Tibial artery (tissue), 4 donors: ENCODE results near the gene NKX2-2.

Experiments used
- DNase-seq, 2 donors: peaks; one replicate each; pipeline ENCODE4 v3.0.0-alpha.2; 2019
- H3K27ac ChIP-seq, 2 donors: fragments of 200-600 bp; sonication (generic) in 1 of 2; 1 replicate in 1 of 2; 2 replicates in 1 of 2; pipeline ENCODE4 v1.5.1; 2018 to 2019; ENCODE audit warnings: mild to moderate bottlenecking in 1 of 2
- H3K27me3 ChIP-seq, 2 donors: fragments of 200-600 bp; sonication (generic) in 1 of 2; one replicate each; pipeline versions ENCODE4 v1.5.1 to v1.6.0; 2016 to 2019
- H3K36me3 ChIP-seq, 3 donors: fragments of 200-600 bp; sonication (generic) in 2 of 3; one replicate each; pipeline ENCODE4 v1.5.1; 2016 to 2019; ENCODE audit warnings: mild to moderate bottlenecking in 2 of 3
- H3K4me1 ChIP-seq, 4 donors: fragments of 200-600 bp; sonication (generic) in 2 of 4; 1 replicate in 3 of 4; 2 replicates in 1 of 4; pipeline ENCODE4 v1.5.1; 2016 to 2019
- H3K4me3 ChIP-seq, 2 donors: fragments of 200-600 bp; sonication (generic) in 1 of 2; 1 replicate in 1 of 2; 2 replicates in 1 of 2; pipeline ENCODE4 v1.5.1; 2018 to 2019; ENCODE audit warnings: mild to moderate bottlenecking in 2 of 2
- H3K9me3 ChIP-seq, 3 donors: fragments of 200-600 bp; sonication (generic) in 1 of 3; one replicate each; pipeline ENCODE4 v1.5.1; 2016 to 2019
- CTCF ChIP-seq, 2 experiments: fragments of 200-600 bp in 1 of 2; fragments of 450-650 bp in 1 of 2; IDR thresholded peaks; one replicate each; pipeline ENCODE4 v1.5.1; 2017 to 2019; ENCODE audit warnings: antibody characterized with exemption in 2 of 2, mild to moderate bottlenecking in 1 of 2, moderate library complexity in 1 of 2
- intact Hi-C: fragments of 100-400 bp; cut with DNase I; formaldehyde crosslinking; loops from one replicate; pipeline ENCODE4 v1.15.0; 2023; ENCODE audit warnings: low total_unique reads

NKX2-2 gene

GRCh38 chr20:21513881-21514540 is at the start of gene NKX2-2:
TSS of gene NKX2-2 (minus strand) at chr20:21514064. CDS start at chr20:21513669, 395 bp downstream.
- Histone ChIP-seq H3K9me3 (no peaks in the 10 kb centered on the region), H3K27me3 (peaks cover 0 to 100% of the 10 kb centered on the region in 2 donors), H3K4me1 (peaks cover 0 to 85% (median 66%) of the 10 kb centered on the region in 4 donors), H3K4me3 (peak within 1 kb of the TSS; percentile 22 to 43), H3K36me3 (no peaks in the 10 kb centered on the region), H3K27ac (no peak within 1 kb of the TSS)
- DNase-seq: no peak
- TF ChIP-seq CTCF (IDR thresholded peaks at IDR 0.05): no peak
- intact Hi-C loops: no loop called here

- TF ChIP-seq CTCF (IDR thresholded peaks at IDR 0.05): no peak
Measured at GRCh38 chr20:21562656-21563055, 48.8 kb upstream of the NKX2-2 start.

GRCh38 chr20:21559305-21559704 is 45.4 kb upstream of the NKX2-2 start:
- Histone ChIP-seq H3K4me3 (no peak overlapping the region), H3K36me3 (no peaks in the 10 kb centered on the region), H3K9me3 (no peaks in the 10 kb centered on the region), H3K4me1 (no peaks in the 10 kb centered on the region), H3K27me3 (peaks cover 0 to 7% of the 10 kb centered on the region in 2 donors), H3K27ac (no peak overlapping the region)
- TF ChIP-seq CTCF (IDR thresholded peaks at IDR 0.05): no peak
- intact Hi-C loops: no loop called here
- DNase-seq: no peak

More at GRCh38 chr20:21562656-21563055, 48.8 kb upstream of the NKX2-2 start:
- Histone ChIP-seq H3K27ac (no peak overlapping the region), H3K36me3 (no peaks in the 10 kb centered on the region), H3K27me3 (peaks cover 0 to 7% of the 10 kb centered on the region in 2 donors), H3K4me3 (no peak overlapping the region), H3K4me1 (no peaks in the 10 kb centered on the region), H3K9me3 (no peaks in the 10 kb centered on the region)
- DNase-seq: no peak
- intact Hi-C loops: no loop called here

GRCh38 chr20:21557241-21558020 is 43.6 kb upstream of the NKX2-2 start:
- no peak for DNase-seq
- Histone ChIP-seq H3K4me3 (no peak overlapping the region), H3K9me3 (no peaks in the 10 kb centered on the region), H3K36me3 (no peaks in the 10 kb centered on the region), H3K27me3 (peaks cover 0 to 11% of the 10 kb centered on the region in 2 donors), H3K4me1 (no peaks in the 10 kb centered on the region), H3K27ac (no peak overlapping the region)
- TF ChIP-seq CTCF (IDR thresholded peaks at IDR 0.05): no peak
- intact Hi-C loops: no loop called here

- no peak for TF ChIP-seq CTCF (IDR thresholded peaks at IDR 0.05)
- Histone ChIP-seq H3K4me3 (no peak overlapping the region), H3K27me3 (peaks cover 0 to 9% of the 10 kb centered on the region in 2 donors), H3K27ac (no peak overlapping the region), H3K36me3 (no peaks in the 10 kb centered on the region), H3K9me3 (no peaks in the 10 kb centered on the region), H3K4me1 (no peaks in the 10 kb centered on the region)
- no peak for DNase-seq
- intact Hi-C loops: no loop called here
Measured at GRCh38 chr20:21556398-21556797, 42.5 kb upstream of the NKX2-2 start.
